Neural cell (in vitro differentiated cells): ENCODE results near the gene GARIN6. TPM values are rescaled to one million over a fixed set of nuclear protein-coding genes. Genes with fewer than 3 reads are reported as not detected.

ENCODE experiments used
- H2AFZ ChIP-seq: fragments of 200-600, 300-800 bp; sonication (generic), shearing (Covaris generic); 2 replicates; pipeline ENCODE4 v1.6.0; 2014; ENCODE audit warnings: low read depth, mild to moderate bottlenecking, antibody characterized with exemption, low read length, moderate library complexity
- H3F3A ChIP-seq: fragments of 200-600 bp; shearing (Covaris generic); 2 replicates; pipeline ENCODE4 v1.6.1; 2016; ENCODE audit warnings: mild to moderate bottlenecking, moderate library complexity, mixed read lengths, antibody characterized with exemption, low read length; ENCODE audit not compliant: insufficient read depth, poor library complexity, severe bottlenecking
- H3K27ac ChIP-seq: fragments of 200-600, 300-800 bp; sonication (generic), shearing (Covaris generic); 2 replicates; pipeline ENCODE4 v1.5.1; 2014; ENCODE audit warnings: mild to moderate bottlenecking, low read length, moderate library complexity
- H3K27me3 ChIP-seq: fragments of 300-800, 200-600 bp; sonication (generic), shearing (Covaris generic); 2 replicates; pipeline ENCODE4 v1.6.0; 2014; ENCODE audit warnings: mild to moderate bottlenecking, low read depth, low read length, moderate library complexity; ENCODE audit not compliant: insufficient read depth
- H3K36me3 ChIP-seq: fragments of 300-800, 200-600 bp; sonication (generic), shearing (Covaris generic); 2 replicates; pipeline ENCODE4 v1.5.1; 2014; ENCODE audit warnings: mild to moderate bottlenecking, antibody characterized with exemption, low read length, moderate library complexity; ENCODE audit not compliant: insufficient read depth
- H3K4me2 ChIP-seq: fragments of 300-800, 200-600 bp; sonication (generic), shearing (Covaris generic); 2 replicates; pipeline ENCODE4 v1.6.0; 2014; ENCODE audit warnings: mild to moderate bottlenecking, low read length
- H3K4me3 ChIP-seq: fragments of 300-800, 200-600 bp; sonication (generic), shearing (Covaris generic); 2 replicates; pipeline ENCODE4 v1.5.1; 2014; ENCODE audit warnings: mild to moderate bottlenecking, low read length, moderate library complexity
- H3K79me2 ChIP-seq: fragments of 200-600 bp; shearing (Covaris generic); replicated peaks from 2 replicates; pipeline ENCODE4 v1.6.0; 2014; ENCODE audit warnings: mild to moderate bottlenecking, low read length, moderate library complexity; ENCODE audit not compliant: insufficient read depth
- H3K9ac ChIP-seq: fragments of 300-800, 200-600 bp; sonication (generic), shearing (Covaris generic); 2 replicates; pipeline ENCODE4 v1.6.1; 2016; ENCODE audit warnings: mild to moderate bottlenecking, low read length, mixed read lengths
- H3K9me2 ChIP-seq: fragments of 200-600 bp; shearing (Covaris generic); 2 replicates; pipeline ENCODE4 v1.6.1; 2016; ENCODE audit warnings: mild to moderate bottlenecking, low read length, mixed read lengths; ENCODE audit not compliant: insufficient read depth
- H3K9me3 ChIP-seq: fragments of 200-600, 300-800 bp; sonication (generic), shearing (Covaris generic); 2 replicates; pipeline ENCODE4 v1.6.1; 2016; ENCODE audit warnings: mild to moderate bottlenecking, mixed run types, low read length, moderate library complexity, mixed read lengths
- H4K20me1 ChIP-seq: fragments of 200-600 bp; shearing (Covaris generic); 2 replicates; pipeline ENCODE4 v1.6.1; 2016; ENCODE audit warnings: mild to moderate bottlenecking, mixed run types; ENCODE audit not compliant: insufficient read depth
- EP300 ChIP-seq: fragments of 450-650 bp; conservative IDR thresholded peaks from 2 replicates; pipeline ENCODE4 v1.6.1; 2014; ENCODE audit warnings: antibody characterized with exemption, mild to moderate bottlenecking, moderate library complexity; ENCODE audit not compliant: poor library complexity, severe bottlenecking
- EZH2 ChIP-seq: fragments of 200-600, 300-800 bp; shearing (Covaris generic), sonication (generic); IDR thresholded peaks from 2 replicates; pipeline ENCODE4 v1.6.1; 2014; ENCODE audit warnings: antibody characterized with exemption, low read length, borderline replicate concordance, mild to moderate bottlenecking; ENCODE audit not compliant: insufficient read depth, poor library complexity, severe bottlenecking
- MXI1 ChIP-seq: fragments of 450-650 bp; conservative IDR thresholded peaks from 2 replicates; pipeline ENCODE4 v1.6.1; 2014; ENCODE audit warnings: antibody characterized with exemption, mild to moderate bottlenecking; ENCODE audit not compliant: poor library complexity, severe bottlenecking
- POLR2AphosphoS5 ChIP-seq: IDR thresholded peaks from 2 replicates; pipeline ENCODE4 v1.6.1; 2012
- RAD21 ChIP-seq: fragments of 450-650 bp; conservative IDR thresholded peaks from 2 replicates; pipeline ENCODE4 v1.6.1; 2014; ENCODE audit warnings: antibody characterized with exemption, mild to moderate bottlenecking, moderate library complexity
- SMC3 ChIP-seq: fragments of 450-650 bp; conservative IDR thresholded peaks from 2 replicates; pipeline ENCODE4 v1.6.1; 2014; ENCODE audit warnings: antibody characterized with exemption, mild to moderate bottlenecking, moderate library complexity; ENCODE audit not compliant: poor library complexity
- TAF1 ChIP-seq: IDR thresholded peaks from 2 replicates; pipeline ENCODE4 v1.6.1; 2012; ENCODE audit warnings: low read depth
- polyA minus RNA-seq: library from RNA; depleted of rRNA, polyadenylated mRNA; stranded (reverse); fragments of >200 nt; gene quantifications from 2 replicates; pipeline ENCODE4 v1.2.3, GENCODE V29; 2014
- polyA plus RNA-seq: library from polyadenylated mRNA; depleted of rRNA; stranded (reverse); fragments of >200 nt; gene quantifications from 2 replicates; pipeline ENCODE4 v1.2.3, GENCODE V29; 2014
- TF ChIP-seq, protein P1 (sequence below): fragments of 450-650 bp; IDR thresholded peaks from 2 replicates; pipeline ENCODE4 v1.5.1; 2014; ENCODE audit warnings: antibody characterized with exemption, mild to moderate bottlenecking, moderate library complexity; ENCODE audit not compliant: poor library complexity, severe bottlenecking
- TF ChIP-seq, protein P2 (sequence below): IDR thresholded peaks from 2 replicates; pipeline ENCODE4 v1.6.1; 2012; ENCODE audit warnings: borderline replicate concordance

The GARIN6 gene
- polyA plus RNA-seq (not detected in 2 replicates), polyA minus RNA-seq (not detected in 2 replicates)

DNA sequence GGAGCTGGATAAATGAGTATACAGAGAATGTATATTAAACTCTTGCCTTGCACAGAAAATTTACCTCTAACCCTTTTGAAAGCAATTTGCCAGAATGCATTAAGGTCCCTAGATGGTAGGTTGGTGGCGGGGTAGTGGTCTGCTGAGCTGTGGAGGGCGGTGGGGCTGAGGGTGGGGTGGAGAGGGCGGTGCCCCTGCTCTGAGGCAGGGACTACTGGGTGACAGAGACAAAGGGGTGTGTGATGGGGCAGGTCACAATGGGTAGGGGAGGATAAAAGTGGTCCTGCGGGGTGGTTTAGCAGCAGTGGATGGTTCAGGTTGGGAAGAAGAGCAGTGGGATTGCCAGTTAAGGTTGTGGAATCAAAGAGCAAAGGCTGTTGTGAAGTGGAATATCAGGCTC is at the start of gene GARIN6:
TSS of gene GARIN6 (plus strand) at position 301 of the 400 bp plus-strand sequence. CDS start 422 bp downstream, outside the sequence.
- no peaks in the 10 kb centered on the region for H3K79me2 ChIP-seq
- H4K20me1 ChIP-seq, result no peaks in the 10 kb centered on the region
- H2AFZ ChIP-seq, result no peak within 1 kb of the TSS
- H3K27ac ChIP-seq, result no peak within 1 kb of the TSS
- H3K27me3 ChIP-seq, result no peaks in the 10 kb centered on the region
- no peak within 1 kb of the TSS for H3K4me2 ChIP-seq
- no peaks in the 10 kb centered on the region for H3K9me3 ChIP-seq
- H3K9ac ChIP-seq, result no peak within 1 kb of the TSS
- H3K4me3 ChIP-seq, result no peak within 1 kb of the TSS
- H3F3A ChIP-seq, result no peaks in the 10 kb centered on the region
- no peak for TF ChIP-seq POLR2AphosphoS5
- no peak for TF ChIP-seq MXI1
- no peak for TF ChIP-seq EZH2
- TF ChIP-seq, protein P1, sequence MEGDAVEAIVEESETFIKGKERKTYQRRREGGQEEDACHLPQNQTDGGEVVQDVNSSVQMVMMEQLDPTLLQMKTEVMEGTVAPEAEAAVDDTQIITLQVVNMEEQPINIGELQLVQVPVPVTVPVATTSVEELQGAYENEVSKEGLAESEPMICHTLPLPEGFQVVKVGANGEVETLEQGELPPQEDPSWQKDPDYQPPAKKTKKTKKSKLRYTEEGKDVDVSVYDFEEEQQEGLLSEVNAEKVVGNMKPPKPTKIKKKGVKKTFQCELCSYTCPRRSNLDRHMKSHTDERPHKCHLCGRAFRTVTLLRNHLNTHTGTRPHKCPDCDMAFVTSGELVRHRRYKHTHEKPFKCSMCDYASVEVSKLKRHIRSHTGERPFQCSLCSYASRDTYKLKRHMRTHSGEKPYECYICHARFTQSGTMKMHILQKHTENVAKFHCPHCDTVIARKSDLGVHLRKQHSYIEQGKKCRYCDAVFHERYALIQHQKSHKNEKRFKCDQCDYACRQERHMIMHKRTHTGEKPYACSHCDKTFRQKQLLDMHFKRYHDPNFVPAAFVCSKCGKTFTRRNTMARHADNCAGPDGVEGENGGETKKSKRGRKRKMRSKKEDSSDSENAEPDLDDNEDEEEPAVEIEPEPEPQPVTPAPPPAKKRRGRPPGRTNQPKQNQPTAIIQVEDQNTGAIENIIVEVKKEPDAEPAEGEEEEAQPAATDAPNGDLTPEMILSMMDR, result no peak
- no peak for TF ChIP-seq RAD21
- no peak for TF ChIP-seq EP300
- no peak for TF ChIP-seq TAF1
- no peak for TF ChIP-seq SMC3
- no peaks in the 10 kb centered on the region for H3K36me3 ChIP-seq
- no peaks in the 10 kb centered on the region for H3K9me2 ChIP-seq

DNA sequence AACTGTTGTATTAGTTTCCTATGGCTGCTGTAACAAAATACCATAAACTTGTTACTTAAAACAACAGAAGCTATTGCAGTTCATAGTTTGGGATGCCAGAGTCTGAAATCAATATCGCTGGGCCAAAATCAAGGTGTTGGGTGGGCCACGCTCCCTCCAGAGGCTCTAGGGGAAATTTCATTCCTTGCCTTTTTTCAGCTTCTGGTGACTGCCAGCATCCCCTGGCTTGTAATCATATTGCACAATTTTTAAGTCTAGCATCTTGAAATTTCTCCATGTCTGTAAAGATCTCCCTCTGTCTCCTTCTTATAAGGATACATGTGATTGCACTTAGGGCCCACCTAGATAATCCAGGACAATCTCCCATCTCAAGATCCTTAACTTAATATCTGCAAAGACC is 48.8 kb upstream of the GARIN6 start:
- H3K9me3 ChIP-seq, result no peaks in the 10 kb centered on the region
- H3K4me3 ChIP-seq, result no peak overlapping the region
- no peaks in the 10 kb centered on the region for H3K79me2 ChIP-seq
- TF ChIP-seq MXI1 (no peak), SMC3 (no peak), TAF1 (no peak), POLR2AphosphoS5 (no peak), RAD21 (no peak), EZH2 (no peak), EP300 (no peak)
- TF ChIP-seq, protein P2, sequence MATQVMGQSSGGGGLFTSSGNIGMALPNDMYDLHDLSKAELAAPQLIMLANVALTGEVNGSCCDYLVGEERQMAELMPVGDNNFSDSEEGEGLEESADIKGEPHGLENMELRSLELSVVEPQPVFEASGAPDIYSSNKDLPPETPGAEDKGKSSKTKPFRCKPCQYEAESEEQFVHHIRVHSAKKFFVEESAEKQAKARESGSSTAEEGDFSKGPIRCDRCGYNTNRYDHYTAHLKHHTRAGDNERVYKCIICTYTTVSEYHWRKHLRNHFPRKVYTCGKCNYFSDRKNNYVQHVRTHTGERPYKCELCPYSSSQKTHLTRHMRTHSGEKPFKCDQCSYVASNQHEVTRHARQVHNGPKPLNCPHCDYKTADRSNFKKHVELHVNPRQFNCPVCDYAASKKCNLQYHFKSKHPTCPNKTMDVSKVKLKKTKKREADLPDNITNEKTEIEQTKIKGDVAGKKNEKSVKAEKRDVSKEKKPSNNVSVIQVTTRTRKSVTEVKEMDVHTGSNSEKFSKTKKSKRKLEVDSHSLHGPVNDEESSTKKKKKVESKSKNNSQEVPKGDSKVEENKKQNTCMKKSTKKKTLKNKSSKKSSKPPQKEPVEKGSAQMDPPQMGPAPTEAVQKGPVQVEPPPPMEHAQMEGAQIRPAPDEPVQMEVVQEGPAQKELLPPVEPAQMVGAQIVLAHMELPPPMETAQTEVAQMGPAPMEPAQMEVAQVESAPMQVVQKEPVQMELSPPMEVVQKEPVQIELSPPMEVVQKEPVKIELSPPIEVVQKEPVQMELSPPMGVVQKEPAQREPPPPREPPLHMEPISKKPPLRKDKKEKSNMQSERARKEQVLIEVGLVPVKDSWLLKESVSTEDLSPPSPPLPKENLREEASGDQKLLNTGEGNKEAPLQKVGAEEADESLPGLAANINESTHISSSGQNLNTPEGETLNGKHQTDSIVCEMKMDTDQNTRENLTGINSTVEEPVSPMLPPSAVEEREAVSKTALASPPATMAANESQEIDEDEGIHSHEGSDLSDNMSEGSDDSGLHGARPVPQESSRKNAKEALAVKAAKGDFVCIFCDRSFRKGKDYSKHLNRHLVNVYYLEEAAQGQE, result no peak
- TF ChIP-seq, protein P1, result no peak
- no peaks in the 10 kb centered on the region for H3K36me3 ChIP-seq
- no peak overlapping the region for H2AFZ ChIP-seq
- no peak overlapping the region for H3K9ac ChIP-seq
- H4K20me1 ChIP-seq, result no peaks in the 10 kb centered on the region
- H3F3A ChIP-seq, result no peaks in the 10 kb centered on the region
- H3K27ac ChIP-seq, result no peak overlapping the region
- H3K27me3 ChIP-seq, result no peaks in the 10 kb centered on the region
- H3K9me2 ChIP-seq, result no peaks in the 10 kb centered on the region
- H3K4me2 ChIP-seq, result no peak overlapping the region
